Dermis blood vessel endothelial cell (primary cell): ENCODE data around the gene SPRED2. TPM values are rescaled to one million over a fixed set of nuclear protein-coding genes. Genes with fewer than 3 reads are reported as not detected.
A peak's percentile ranks its signal among the peaks of the same experiment; 100 is the strongest.

Experiments
- DNase-seq: peaks from one replicate; pipeline ENCODE4 v3.0.0; 2010
- total RNA-seq: library from RNA; depleted of rRNA; stranded (reverse); fragments of >200 nt; gene quantifications from 2 replicates; pipeline ENCODE4 v1.2.3, GENCODE V29; 2014

The SPRED2 gene
- total RNA-seq, 1 donor from 2014 or later: 2.2 TPM

GRCh38 chr2:65300761-65301711 is 131.4 kb downstream of the SPRED2 start:
- DNase-seq: no peak

- DNase-seq: no peak
Measured at GRCh38 chr2:65300134-65300760, 132.2 kb downstream of the SPRED2 start.

GRCh38 chr2:65299246-65299645 is 133.2 kb downstream of the SPRED2 start:
- DNase-seq: no peak

GRCh38 chr2:65298089-65298488 is 134.3 kb downstream of the SPRED2 start:
- DNase-seq: no peak

GRCh38 chr2:65297544-65297943 is 134.9 kb downstream of the SPRED2 start:
- DNase-seq: no peak

- DNase-seq: no peak
Measured at GRCh38 chr2:65296971-65297370, 135.4 kb downstream of the SPRED2 start.

- DNase-seq: no peak
Measured at GRCh38 chr2:65294701-65295100, 137.7 kb downstream of the SPRED2 start.

GRCh38 chr2:65294136-65294535 is 138.3 kb downstream of the SPRED2 start:
- DNase-seq: no peak

GRCh38 chr2:65293376-65293775 is 139.0 kb downstream of the SPRED2 start:
- no peak for DNase-seq

GRCh38 chr2:65292461-65293011 is 139.9 kb downstream of the SPRED2 start:
- no peak for DNase-seq

- DNase-seq: no peak
Measured at GRCh38 chr2:65292106-65292400, 140.3 kb downstream of the SPRED2 start.

- DNase-seq: no peak
Measured at GRCh38 chr2:65291216-65292105, 140.9 kb downstream of the SPRED2 start.

- no peak for DNase-seq
Measured at GRCh38 chr2:65287364-65287763, 145.0 kb downstream of the SPRED2 start.

- no peak for DNase-seq
Measured at GRCh38 chr2:65282477-65283053, 149.8 kb downstream of the SPRED2 start.

- DNase-seq: no peak
Measured at GRCh38 chr2:65281627-65282351, 150.6 kb downstream of the SPRED2 start.

- DNase-seq: no peak
Measured at GRCh38 chr2:65279756-65280155, 152.6 kb downstream of the SPRED2 start.

GRCh38 chr2:65278531-65278981 is 153.8 kb downstream of the SPRED2 start:
- DNase-seq: peak; percentile 24

- no peak for DNase-seq
Measured at GRCh38 chr2:65277791-65278483, 154.5 kb downstream of the SPRED2 start.

- no peak for DNase-seq
Measured at GRCh38 chr2:65277118-65277517, 155.3 kb downstream of the SPRED2 start.

- peak; percentile 67 for DNase-seq
Measured at GRCh38 chr2:65276609-65277008, 155.8 kb downstream of the SPRED2 start.
